GM23248 (cell line): Measurements from ENCODE around the gene ARHGEF3. TPM values are rescaled to one million over a fixed set of nuclear protein-coding genes. Genes with fewer than 3 reads are reported as not detected.

Experiments used
- DNase-seq: peaks from one replicate; pipeline ENCODE4 v3.0.0-alpha.2; 2015
- H2AFZ ChIP-seq: fragments of 200-600 bp; sonication (generic); 2 replicates; pipeline ENCODE4 v1.6.1; 2016; ENCODE audit warnings: antibody characterized with exemption
- H3F3A ChIP-seq: fragments of 200-600 bp; sonication (generic); 2 replicates; pipeline ENCODE4 v1.6.1; 2016; ENCODE audit warnings: mild to moderate bottlenecking, antibody characterized with exemption, mixed run types; ENCODE audit not compliant: insufficient read depth
- H3K27ac ChIP-seq: fragments of 200-600 bp; sonication (generic); 2 replicates; pipeline ENCODE4 v1.5.1; 2016; ENCODE audit warnings: mild to moderate bottlenecking
- H3K27me3 ChIP-seq: fragments of 200-600 bp; sonication (generic); replicated peaks from 2 replicates; pipeline ENCODE4 v1.6.1; 2016; ENCODE audit warnings: mild to moderate bottlenecking; ENCODE audit not compliant: insufficient read depth
- H3K36me3 ChIP-seq: fragments of 200-600 bp; sonication (generic); 2 replicates; pipeline ENCODE4 v1.6.1; 2016; ENCODE audit warnings: low read depth, mild to moderate bottlenecking
- H3K4me1 ChIP-seq: fragments of 200-600 bp; sonication (generic); 2 replicates; pipeline ENCODE4 v1.6.1; 2016; ENCODE audit warnings: mild to moderate bottlenecking; ENCODE audit not compliant: insufficient read depth
- H3K4me2 ChIP-seq: fragments of 200-600 bp; sonication (generic); one replicate; pipeline ENCODE4 v1.6.1; 2016; ENCODE audit warnings: mild to moderate bottlenecking; ENCODE audit not compliant: unreplicated experiment
- H3K4me3 ChIP-seq: fragments of 200-600 bp; sonication (generic); 2 replicates; pipeline ENCODE4 v1.5.1; 2016; ENCODE audit warnings: mild to moderate bottlenecking
- H3K79me2 ChIP-seq: fragments of 200-600 bp; sonication (generic); 2 replicates; pipeline ENCODE4 v1.6.1; 2016; ENCODE audit warnings: mild to moderate bottlenecking; ENCODE audit not compliant: insufficient read depth
- H3K9ac ChIP-seq: fragments of 200-600 bp; sonication (generic); 2 replicates; pipeline ENCODE4 v1.6.1; 2016; ENCODE audit warnings: mild to moderate bottlenecking
- H3K9me2 ChIP-seq: fragments of 200-600 bp; sonication (generic); 2 replicates; pipeline ENCODE4 v1.6.1; 2016; ENCODE audit warnings: mixed run types, mild to moderate bottlenecking, moderate library complexity; ENCODE audit not compliant: insufficient read depth
- H3K9me3 ChIP-seq: fragments of 200-600 bp; sonication (generic); one replicate; pipeline ENCODE4 v1.6.1; 2017; ENCODE audit warnings: low read depth
- H4K20me1 ChIP-seq: fragments of 200-600 bp; sonication (generic); 2 replicates; pipeline ENCODE4 v1.6.0; 2016; ENCODE audit not compliant: insufficient read depth
- EZH2 ChIP-seq: fragments of 200-600 bp; sonication (generic); IDR thresholded peaks from 2 replicates; pipeline ENCODE4 v1.6.1; 2018; ENCODE audit warnings: antibody characterized with exemption, mild to moderate bottlenecking; ENCODE audit not compliant: insufficient read depth, poor library complexity, severe bottlenecking
- EZH2phosphoT487 ChIP-seq: fragments of 200-600 bp; sonication (generic); IDR thresholded peaks from 2 replicates; pipeline ENCODE4 v1.6.1; 2018; ENCODE audit warnings: antibody characterized with exemption, moderate library complexity, mild to moderate bottlenecking, low read depth; ENCODE audit not compliant: insufficient read depth
- WGBS, 2 experiments: methylation state at CpG; one replicate each; pipeline ENCODE4 v1.1.6; 2015 to 2017; ENCODE audit warnings: low lambda C conversion rate in 2 of 2, low coverage in 1 of 2; ENCODE audit errors: missing lambda C conversion rate in 2 of 2; 5-methylcytosine and 5-hydroxymethylcytosine counted together
- in situ Hi-C: fragments of 300-500 bp; cut with MboI; formaldehyde crosslinking; loops from 2 replicates; pipeline ENCODE4 v1.15.0; 2020
- polyA plus RNA-seq: library from polyadenylated mRNA; unstranded; fragments of >200 nt; fragmentation: Nextera tagmentation; extraction: Ambion mirVana; gene quantifications from 2 replicates; pipeline ENCODE4 v1.2.1, GENCODE V29; 2016
- total RNA-seq: library from RNA; depleted of rRNA; stranded (reverse); fragments of >200 nt; shearing (Covaris generic); gene quantifications from 2 replicates; pipeline ENCODE4 v1.2.3, GENCODE V29; 2014

Gene ARHGEF3
- total and polyA plus RNA-seq, 2 experiments from 2014 or later, result 1.1 to 3.0 TPM

DNA sequence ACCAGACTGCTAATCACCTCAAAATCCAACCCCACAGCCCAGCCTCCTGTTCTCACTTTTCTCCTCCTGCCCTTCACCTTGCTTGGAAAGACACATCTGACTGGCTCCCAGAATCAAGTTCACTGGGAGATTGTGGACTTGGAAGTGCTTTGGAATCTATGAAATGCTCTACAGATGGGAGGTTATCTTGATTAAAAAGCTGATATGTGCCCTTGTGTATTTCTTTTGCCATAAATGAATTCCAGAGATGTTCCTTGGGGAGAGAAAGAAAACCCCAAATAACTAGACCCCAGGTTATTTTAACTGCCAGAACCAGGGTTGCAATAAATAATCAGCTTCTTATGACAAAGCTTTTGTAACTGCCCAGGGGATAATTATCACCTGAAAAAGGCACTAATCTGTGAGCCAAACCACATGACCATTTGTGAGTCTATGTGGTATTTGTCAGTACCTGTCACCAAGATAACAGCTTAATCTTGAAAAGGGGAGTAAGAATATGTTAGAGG lies 21.7 kb upstream of the ARHGEF3 start:
- no peak for DNase-seq
- no peak overlapping the region for H3K27ac ChIP-seq

GRCh38 chr3:56822501-56822900 lies 20.8 kb upstream of the ARHGEF3 start:
- Histone ChIP-seq H3K4me3 (no peak overlapping the region), H3K9ac (no peak overlapping the region), H3F3A (no peaks in the 10 kb centered on the region), H3K27ac (no peak overlapping the region), H2AFZ (no peak overlapping the region), H3K36me3 (no peaks in the 10 kb centered on the region), H3K9me2 (no peaks in the 10 kb centered on the region), H3K4me2 (no peak overlapping the region), H3K4me1 (no peaks in the 10 kb centered on the region), H4K20me1 (no peaks in the 10 kb centered on the region), H3K9me3 (no peaks in the 10 kb centered on the region), H3K79me2 (no peaks in the 10 kb centered on the region), H3K27me3 (peaks cover 8% of the 10 kb centered on the region; the same call in 1 of the 2 replicates)
- in situ Hi-C loops, result no loop called here
- no peak for TF ChIP-seq EZH2
- TF ChIP-seq EZH2phosphoT487, result no peak
- DNase-seq, result no peak
- 79 to 81% methylated on average over 7 of the region's 7 CpGs for whole genome bisulfite sequencing, 2 experiments

More for the DNA sequence above, 21.7 kb upstream of the ARHGEF3 start:
- H3K9me3 ChIP-seq, result no peaks in the 10 kb centered on the region
- H3K36me3 ChIP-seq, result no peaks in the 10 kb centered on the region
- H3K9me2 ChIP-seq, result no peaks in the 10 kb centered on the region
- H3F3A ChIP-seq, result no peaks in the 10 kb centered on the region
- TF ChIP-seq EZH2phosphoT487 (no peak), EZH2 (no peak)
- in situ Hi-C loops, result no loop called here
- no peak overlapping the region for H2AFZ ChIP-seq
- H3K4me2 ChIP-seq, result no peak overlapping the region
- no peaks in the 10 kb centered on the region for H3K4me1 ChIP-seq
- H3K4me3 ChIP-seq, result no peak overlapping the region
- no peaks in the 10 kb centered on the region for H3K79me2 ChIP-seq
- no peaks in the 10 kb centered on the region for H4K20me1 ChIP-seq
- H3K9ac ChIP-seq, result no peak overlapping the region
- 0 out of 2 replicates have a peak, but pooled peaks cover 8% of the 10 kb centered on the region for H3K27me3 ChIP-seq

DNA sequence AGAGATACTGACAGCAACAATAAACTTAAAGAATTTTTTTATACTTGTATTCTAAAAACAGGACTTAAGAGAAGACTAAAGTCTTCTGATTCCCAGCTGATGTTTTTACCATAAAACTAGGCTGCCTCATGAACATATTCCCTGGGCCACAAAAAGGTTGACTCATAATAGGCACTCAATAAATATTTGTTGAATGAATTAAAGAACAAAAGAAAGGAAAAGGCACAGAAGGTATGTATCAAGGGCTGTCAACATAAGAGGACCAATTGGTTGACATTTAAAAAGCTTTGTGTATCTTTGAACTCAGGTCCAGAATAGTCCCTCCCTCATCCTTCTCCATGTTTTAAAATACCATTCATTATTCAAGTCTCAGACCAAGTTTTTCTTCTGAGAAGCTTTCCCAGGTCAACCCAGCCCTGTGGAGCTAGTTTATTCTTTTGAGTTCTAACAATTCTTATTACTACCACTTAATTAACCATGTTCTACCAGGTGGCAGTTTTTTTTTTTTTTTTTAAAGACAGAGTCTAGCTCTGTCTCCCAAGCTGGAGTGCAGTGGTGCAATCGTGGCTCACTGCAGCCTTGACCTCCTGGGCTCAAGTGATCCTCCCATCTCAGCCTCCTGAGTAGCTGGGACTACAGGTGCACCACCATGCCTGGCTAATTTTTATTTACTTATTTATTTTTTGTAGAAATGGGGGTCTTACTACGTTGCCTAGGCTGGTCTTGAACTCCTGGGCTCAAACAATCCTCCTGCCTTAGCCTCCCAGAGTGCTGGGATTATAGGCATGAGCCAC lies 17.5 kb upstream of the ARHGEF3 start:
- peak; percentile 15 for DNase-seq
- Histone ChIP-seq H2AFZ (no peak overlapping the region), H3K9me2 (no peaks in the 10 kb centered on the region), H3K36me3 (no peaks in the 10 kb centered on the region), H3K79me2 (no peaks in the 10 kb centered on the region), H3K9me3 (no peaks in the 10 kb centered on the region), H4K20me1 (no peaks in the 10 kb centered on the region), H3K27me3 (no peaks in the 10 kb centered on the region; the same call in 1 of the 2 replicates), H3K27ac (no peak overlapping the region), H3K9ac (no peak overlapping the region), H3K4me2 (no peak overlapping the region), H3K4me3 (no peak overlapping the region), H3F3A (no peaks in the 10 kb centered on the region), H3K4me1 (no peaks in the 10 kb centered on the region)
- no peak for TF ChIP-seq EZH2
- no peak for TF ChIP-seq EZH2phosphoT487
- 72 to 83% methylated on average over 2 of the region's 2 CpGs for WGBS, 2 experiments
- in situ Hi-C loops, result no loop called here

DNA sequence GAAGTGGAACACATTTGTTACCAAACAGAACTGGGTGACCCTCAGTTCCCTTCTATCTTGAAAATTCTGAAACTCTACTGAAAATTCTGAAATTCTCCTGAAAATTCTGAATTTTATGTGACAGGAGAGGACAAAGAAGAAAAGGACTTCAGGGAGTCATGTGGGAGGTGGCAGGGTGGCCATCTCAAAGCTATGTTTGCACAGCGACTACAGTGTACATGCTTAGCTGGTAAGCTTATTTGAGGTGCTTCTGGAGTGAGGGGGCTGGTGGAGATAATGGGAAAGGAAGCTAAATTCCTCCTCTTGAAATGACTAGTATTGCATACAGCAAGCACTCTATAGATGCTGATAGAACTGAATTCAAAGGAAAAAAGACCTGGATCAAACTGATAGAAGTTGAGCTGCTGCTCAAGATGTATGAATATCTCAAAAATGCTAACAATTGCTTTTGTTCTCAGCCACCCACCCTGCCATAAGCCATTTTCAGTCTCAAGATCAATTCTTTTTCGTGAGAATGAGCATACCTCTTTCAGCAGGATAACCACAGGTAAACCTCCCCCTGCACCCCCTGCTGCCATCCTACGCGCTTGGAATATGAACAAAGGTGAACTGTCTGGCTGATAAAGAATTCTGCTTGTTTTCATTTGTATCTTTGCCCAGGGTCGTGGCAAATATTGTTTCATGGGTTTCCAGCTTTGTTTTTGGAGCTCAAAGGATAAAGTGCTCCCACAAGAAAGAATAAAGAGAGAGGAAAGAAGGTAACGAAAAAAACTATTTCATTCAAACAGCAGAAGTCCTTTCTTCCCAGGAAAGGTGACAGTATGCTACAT lies 16.6 kb upstream of the ARHGEF3 start:
- Histone ChIP-seq H3K4me1 (peaks cover 2% of the 10 kb centered on the region; the same call in 1 of the 2 replicates), H2AFZ (no peak overlapping the region), H3K27me3 (no peaks in the 10 kb centered on the region; the same call in 1 of the 2 replicates), H3K79me2 (no peaks in the 10 kb centered on the region), H3K4me2 (no peak overlapping the region), H3K9me3 (no peaks in the 10 kb centered on the region), H3K9ac (no peak overlapping the region), H3K4me3 (no peak overlapping the region), H3K9me2 (no peaks in the 10 kb centered on the region), H3K27ac (no peak overlapping the region), H3F3A (no peaks in the 10 kb centered on the region), H3K36me3 (no peaks in the 10 kb centered on the region), H4K20me1 (no peaks in the 10 kb centered on the region)
- DNase-seq, result no peak
- WGBS, 2 experiments, result 73 to 78% methylated on average over 6 of the region's 6 CpGs
- in situ Hi-C loops, result no loop called here
- TF ChIP-seq EZH2, result no peak
- no peak for TF ChIP-seq EZH2phosphoT487
